NCI-H2227 (cell line): Measurements from ENCODE around the gene SLC36A2.
"Not testable (repeated sequence)": the region's sequence is repeated elsewhere in the genome, so short reads cannot be mapped to it uniquely, and the experiment has no call there.

Experiments
- DNase-seq: peaks from one replicate; lab custom pipeline; 2025; ENCODE audit not compliant: unreplicated experiment; lab: John Stamatoyannopoulos, UW

Gene SLC36A2

GRCh38 chr5:151327585-151327984, 19.8 kb downstream of the SLC36A2 start:
- DNase-seq, result no peak

GRCh38 chr5:151326266-151326665, 21.1 kb downstream of the SLC36A2 start:
- no peak for DNase-seq

- DNase-seq, result no peak
Observed at GRCh38 chr5:151320481-151320880, 26.9 kb downstream of the SLC36A2 start.

DNA sequence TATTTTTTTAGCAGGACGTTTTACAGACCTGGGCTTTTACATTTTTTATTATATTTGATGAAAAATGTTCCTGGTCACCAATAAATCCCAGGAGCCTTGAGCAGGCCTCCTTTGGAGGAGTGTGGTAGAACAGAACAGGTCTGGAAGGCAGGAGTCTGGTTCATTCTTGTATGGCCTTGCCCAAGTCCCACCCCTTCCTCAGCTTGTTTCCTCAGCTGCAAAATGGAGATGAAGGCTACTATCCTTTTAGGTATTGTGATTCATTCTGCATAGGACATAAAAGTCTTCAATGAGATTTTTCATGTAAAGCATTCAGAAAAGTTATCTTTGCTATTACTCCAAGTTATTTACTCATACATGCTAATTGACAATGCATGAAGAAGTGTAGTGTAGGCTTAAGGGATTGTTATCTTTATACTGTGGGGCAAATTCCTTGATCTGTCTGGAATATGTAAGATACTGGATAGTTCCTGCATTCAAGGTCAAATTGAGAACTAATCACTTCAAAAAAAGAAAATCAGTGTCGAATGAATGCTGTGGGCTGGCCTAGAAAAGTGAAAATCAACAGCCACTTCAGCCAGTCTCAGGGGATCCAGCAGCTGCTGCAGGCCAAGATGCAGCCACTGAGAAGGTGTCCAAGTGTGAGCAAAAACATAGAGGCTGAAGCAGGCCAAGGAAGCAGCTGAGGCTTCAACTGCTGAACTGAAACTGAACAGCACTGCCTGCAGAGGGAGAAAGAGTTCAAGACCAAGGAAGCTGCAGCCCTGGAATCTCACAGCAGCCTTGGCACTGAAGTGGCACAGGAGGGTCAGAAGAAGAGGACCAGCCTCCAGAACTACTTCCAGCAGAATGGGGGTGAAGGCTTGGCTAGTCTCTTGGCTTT, 28.3 kb downstream of the SLC36A2 start:
- DNase-seq, result peak; percentile 28

DNA sequence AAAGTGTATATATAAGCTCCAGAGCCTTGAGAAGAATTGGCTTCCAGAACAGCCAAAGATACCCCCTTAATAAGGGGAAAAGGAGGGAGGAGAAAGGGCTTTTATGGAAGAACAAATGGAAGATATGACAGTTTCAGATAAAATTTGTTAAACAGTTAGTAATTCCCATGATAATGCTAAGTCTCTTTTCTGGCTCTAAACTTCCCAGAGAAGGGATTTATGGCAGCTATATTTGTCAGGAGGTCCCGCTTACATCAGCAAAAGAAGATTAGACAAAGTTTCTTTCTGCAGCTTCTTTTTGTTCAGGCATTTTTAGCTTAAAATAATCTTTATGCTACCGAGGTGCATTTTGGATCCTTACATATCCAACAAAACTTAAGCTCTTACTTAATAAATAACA, 29.5 kb downstream of the SLC36A2 start:
- DNase-seq, result no peak

GRCh38 chr5:151315998-151316597, 31.3 kb downstream of the SLC36A2 start:
- peak; percentile 75 for DNase-seq

DNA sequence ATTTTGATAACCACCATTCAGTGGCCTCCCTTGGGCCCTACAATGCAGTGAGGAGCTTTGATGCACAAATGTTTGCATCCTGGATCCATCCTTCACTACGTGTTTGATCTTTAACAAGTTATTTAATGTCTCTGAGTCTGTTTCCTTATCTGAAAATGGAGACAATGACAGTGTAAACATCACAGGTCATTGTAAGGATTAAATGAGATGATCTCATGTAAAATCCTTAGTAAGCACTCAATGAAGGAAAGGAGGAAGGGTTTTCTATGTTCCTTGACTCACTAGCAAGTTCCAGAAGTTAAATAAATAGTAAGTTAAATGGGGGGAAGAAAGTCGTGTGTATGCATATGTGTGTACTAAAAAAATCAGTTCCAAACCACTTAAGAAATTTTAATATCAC, 34.0 kb downstream of the SLC36A2 start:
- no peak for DNase-seq

DNA sequence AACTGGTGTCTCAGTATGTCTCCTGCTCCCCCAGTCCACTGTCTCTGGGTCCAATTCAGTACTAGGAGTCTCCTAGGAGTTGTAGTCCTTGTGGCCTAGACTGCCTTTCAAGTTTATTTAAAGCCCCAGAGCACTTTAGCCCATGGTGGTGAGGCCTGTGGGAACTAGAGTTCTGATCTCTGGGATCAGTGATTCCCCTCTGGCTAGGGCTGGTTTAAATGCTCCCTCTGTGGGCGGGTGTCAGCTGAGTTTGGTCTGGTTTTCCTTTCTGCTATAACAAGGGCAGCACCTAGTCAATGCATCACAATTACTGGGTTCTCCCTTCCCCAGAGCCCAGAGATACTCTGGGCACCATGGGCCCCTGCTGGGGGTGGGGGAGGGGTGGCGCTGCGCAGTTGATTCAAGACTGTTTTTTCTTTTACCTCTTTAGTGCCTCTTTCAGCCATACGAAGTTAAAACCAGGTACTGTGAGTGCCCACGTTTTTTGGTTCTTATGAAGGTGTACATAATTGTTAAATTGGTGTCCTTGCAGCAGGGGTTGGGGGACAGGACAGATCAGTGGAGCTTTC, 34.5 kb downstream of the SLC36A2 start:
- no peak for DNase-seq

DNA sequence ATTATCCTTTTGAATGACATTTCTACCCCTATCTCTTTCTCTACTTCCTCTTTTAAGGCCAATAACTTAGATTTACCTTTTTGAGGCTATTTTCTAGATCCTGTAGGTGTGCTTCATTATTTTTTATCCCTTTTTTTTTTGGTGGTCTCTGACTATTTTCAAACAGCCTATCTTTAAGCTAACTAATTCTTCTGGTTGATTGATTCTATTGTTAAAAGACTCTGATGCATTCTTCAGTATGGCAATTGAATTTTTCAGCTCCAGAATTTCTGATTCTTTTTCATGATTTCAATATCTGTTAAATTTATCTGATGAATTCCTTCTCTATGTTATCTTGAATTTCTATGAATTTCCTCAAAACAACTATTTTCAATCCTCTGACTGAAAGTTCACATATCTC, 36.4 kb downstream of the SLC36A2 start:
- no peak for DNase-seq

- DNase-seq, result not testable (repeated sequence)
Observed at GRCh38 chr5:151309821-151310220, 37.5 kb downstream of the SLC36A2 start.

GRCh38 chr5:151309266-151309665, 38.1 kb downstream of the SLC36A2 start:
- DNase-seq, result not testable (repeated sequence)

DNA sequence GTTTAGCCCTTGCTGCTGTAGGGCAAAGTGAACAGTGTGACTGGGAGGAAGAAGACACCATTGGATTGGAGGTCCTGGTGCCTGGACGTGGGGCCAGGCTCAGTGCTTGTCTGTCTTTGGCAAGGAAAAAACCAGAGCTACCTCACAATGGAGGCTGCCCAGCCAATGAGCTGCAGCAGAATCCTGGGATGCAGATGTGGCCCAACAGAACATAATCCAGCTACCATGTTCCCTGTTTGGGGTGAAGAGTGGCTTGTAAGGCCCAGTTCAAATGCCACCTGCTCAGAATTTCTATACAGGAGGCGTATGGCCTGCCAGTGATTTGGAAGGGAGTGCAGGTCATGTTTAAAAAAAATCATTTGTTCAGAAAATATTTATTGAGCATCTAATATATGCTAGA, 43.7 kb downstream of the SLC36A2 start, which contains the start of gene SLC36A3:
Gene SLC36A3, minus strand, starts transcription at position 101 of the 400 bp plus-strand sequence. CDS start 412 bp downstream, outside the sequence.
- no peak for DNase-seq

DNA sequence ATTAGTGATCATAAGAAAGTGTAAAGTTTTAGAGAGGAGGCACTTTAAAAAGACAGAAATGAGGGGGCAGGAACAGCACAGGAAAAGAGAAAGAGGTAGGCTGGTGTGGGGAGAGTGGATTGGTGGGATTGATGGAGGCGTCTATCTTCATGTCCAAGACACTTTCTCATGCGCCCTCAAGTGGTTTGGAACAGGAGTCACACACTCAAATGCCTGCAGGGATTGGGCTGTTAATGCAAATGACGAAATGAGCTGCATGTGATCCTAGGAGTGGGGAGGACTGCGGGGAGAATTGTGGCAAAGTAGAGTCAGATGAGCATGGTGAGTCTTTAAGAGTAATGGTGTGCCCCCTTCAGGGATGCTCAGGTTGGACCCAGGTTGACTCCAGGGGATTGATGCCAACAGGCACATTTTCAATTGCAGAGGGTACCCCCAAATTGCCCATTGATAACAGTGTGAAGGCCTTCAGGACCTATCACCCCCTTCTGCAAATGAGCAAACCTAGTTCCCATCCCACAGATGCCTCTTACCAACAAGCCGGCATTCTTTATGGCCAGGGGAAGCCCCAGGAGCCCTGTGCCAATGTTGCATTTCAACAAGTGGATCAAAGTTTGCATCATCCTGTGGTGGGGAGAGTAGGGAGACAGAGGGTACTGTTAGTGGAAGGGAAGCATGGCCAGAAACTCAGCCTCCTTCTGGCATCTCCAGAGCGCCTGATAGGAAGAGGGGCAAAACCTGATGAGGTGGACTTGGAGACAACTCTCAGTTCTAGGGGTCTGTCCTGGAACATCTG, 49.1 kb downstream of the SLC36A2 start:
- peak; percentile 22 for DNase-seq

GRCh38 chr5:151296974-151297373, 50.4 kb downstream of the SLC36A2 start:
- DNase-seq, result no peak

GRCh38 chr5:151296478-151296830, 50.9 kb downstream of the SLC36A2 start:
- DNase-seq, result no peak

GRCh38 chr5:151295791-151296477, 51.4 kb downstream of the SLC36A2 start:
- DNase-seq, result no peak

GRCh38 chr5:151295138-151295537, 52.2 kb downstream of the SLC36A2 start:
- no peak for DNase-seq

GRCh38 chr5:151293624-151294023, 53.7 kb downstream of the SLC36A2 start:
- no peak for DNase-seq

- no peak for DNase-seq
Observed at GRCh38 chr5:151288180-151288579, 59.2 kb downstream of the SLC36A2 start.

DNA sequence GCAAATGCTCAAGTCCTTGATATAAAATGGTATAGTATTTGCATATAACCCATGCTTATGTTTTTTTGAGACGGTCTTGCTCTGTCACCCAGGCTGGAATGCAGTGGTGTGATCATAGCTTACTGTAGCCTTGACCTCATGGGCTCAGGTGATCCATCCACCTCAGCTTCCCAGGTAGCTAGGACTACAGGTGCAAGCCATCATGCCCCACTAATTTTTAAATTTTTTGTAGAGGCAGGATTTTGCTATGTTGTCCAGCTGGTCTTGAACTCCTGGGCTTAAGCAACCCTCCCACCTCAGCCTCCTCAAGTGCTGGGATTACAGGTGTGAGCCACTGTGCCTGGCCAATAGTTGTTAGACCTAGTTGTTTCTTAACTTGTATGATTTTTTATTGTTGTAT, 61.1 kb downstream of the SLC36A2 start:
- no peak for DNase-seq

- DNase-seq, result no peak
Observed at GRCh38 chr5:151285683-151286082, 61.7 kb downstream of the SLC36A2 start.
